Measurements from ENCODE around the gene ADGRV1.
A peak's percentile ranks its signal among the peaks of the same experiment; 100 is the strongest.
"Not testable (repeated sequence)": the region's sequence is repeated elsewhere in the genome, so short reads cannot be mapped to it uniquely, and the experiment has no call there.

Gene ADGRV1

GRCh38 chr5:90917928-90918668 is 359.5 kb downstream of the ADGRV1 start:
- no peak for DNase-seq

GRCh38 chr5:90921418-90921973 is 362.9 kb downstream of the ADGRV1 start:
- no peak for DNase-seq

GRCh38 chr5:90924222-90924621 is 365.6 kb downstream of the ADGRV1 start:
- DNase-seq: not testable (repeated sequence)

GRCh38 chr5:90929013-90929839 is 370.6 kb downstream of the ADGRV1 start:
- DNase-seq: not testable (repeated sequence)

- no peak for DNase-seq
Measured at GRCh38 chr5:90930062-90930461, 371.5 kb downstream of the ADGRV1 start.

GRCh38 chr5:90930756-90931431 is 372.3 kb downstream of the ADGRV1 start:
- DNase-seq: no peak

- peak; percentile 2 for DNase-seq
Measured at GRCh38 chr5:90932052-90932699, 373.6 kb downstream of the ADGRV1 start.

GRCh38 chr5:90933298-90933697 is 374.7 kb downstream of the ADGRV1 start:
- DNase-seq: no peak

GRCh38 chr5:90934091-90934719 is 375.6 kb downstream of the ADGRV1 start:
- DNase-seq: no peak

- DNase-seq: no peak
Measured at GRCh38 chr5:90934738-90935137, 376.1 kb downstream of the ADGRV1 start.

- no peak for DNase-seq
Measured at GRCh38 chr5:90939211-90939610, 380.6 kb downstream of the ADGRV1 start.

- peak; percentile 0 for DNase-seq
Measured at GRCh38 chr5:90940227-90940995, 381.8 kb downstream of the ADGRV1 start.

GRCh38 chr5:90941002-90941720 is 382.6 kb downstream of the ADGRV1 start:
- no peak for DNase-seq

GRCh38 chr5:90944116-90944515 is 385.5 kb downstream of the ADGRV1 start:
- DNase-seq: no peak

- DNase-seq: no peak
Measured at GRCh38 chr5:90947667-90948066, 389.1 kb downstream of the ADGRV1 start.

- DNase-seq: no peak
Measured at GRCh38 chr5:90948969-90949368, 390.4 kb downstream of the ADGRV1 start.

- no peak for DNase-seq
Measured at GRCh38 chr5:90949469-90950358, 391.1 kb downstream of the ADGRV1 start.

- DNase-seq: no peak
Measured at GRCh38 chr5:90955001-90955635, 396.5 kb downstream of the ADGRV1 start.

GRCh38 chr5:90956511-90957097 is 398.0 kb downstream of the ADGRV1 start:
- no peak for DNase-seq
